ENCODE measurements around the gene DUSP16. TPM values are rescaled to one million over a fixed set of nuclear protein-coding genes. Genes with fewer than 3 reads are reported as not detected.

DUSP16 gene
- total RNA-seq, 1 donor from 2014 or later, result 12.9 TPM

- no peak overlapping the region for H3K4me3 Mint-ChIP-seq (ENCODE audit: unreplicated experiment)
- no peak for DNase-seq (ENCODE audit: low spot score)
- no peaks in the 10 kb centered on the region for H3K9me3 Mint-ChIP-seq (ENCODE audit: unreplicated experiment)
- TF ChIP-seq CTCF (IDR thresholded peaks at IDR 0.05; ENCODE audit: unreplicated experiment), result no peak
- no peak overlapping the region for H3K27ac Mint-ChIP-seq (ENCODE audit: unreplicated experiment)
- no peaks in the 10 kb centered on the region for H3K36me3 Mint-ChIP-seq (ENCODE audit: low read depth, unreplicated experiment)
- peaks cover 16% of the 10 kb centered on the region for H3K4me1 Mint-ChIP-seq (ENCODE audit: unreplicated experiment)
- peaks cover 2% of the 10 kb centered on the region for H3K27me3 Mint-ChIP-seq (ENCODE audit: unreplicated experiment)
Measured at GRCh38 chr12:12445165-12445881, 117.3 kb downstream of the DUSP16 start.

GRCh38 chr12:12443431-12443878 is 119.2 kb downstream of the DUSP16 start:
- no peak overlapping the region for H3K4me3 Mint-ChIP-seq (ENCODE audit: unreplicated experiment)
- peaks cover 16% of the 10 kb centered on the region for H3K4me1 Mint-ChIP-seq (ENCODE audit: unreplicated experiment)
- H3K27me3 Mint-ChIP-seq (ENCODE audit: unreplicated experiment), result peaks cover 3% of the 10 kb centered on the region
- H3K27ac Mint-ChIP-seq (ENCODE audit: unreplicated experiment), result no peak overlapping the region
- no peak for DNase-seq (ENCODE audit: low spot score)
- no peak for TF ChIP-seq CTCF (IDR thresholded peaks at IDR 0.05; ENCODE audit: unreplicated experiment)
- H3K36me3 Mint-ChIP-seq (ENCODE audit: low read depth, unreplicated experiment), result no peaks in the 10 kb centered on the region
- H3K9me3 Mint-ChIP-seq (ENCODE audit: unreplicated experiment), result no peaks in the 10 kb centered on the region

- Mint-ChIP-seq H3K27ac (ENCODE audit: unreplicated experiment) (no peak overlapping the region), H3K4me3 (ENCODE audit: unreplicated experiment) (no peak overlapping the region), H3K4me1 (ENCODE audit: unreplicated experiment) (peaks cover 16% of the 10 kb centered on the region), H3K36me3 (ENCODE audit: low read depth, unreplicated experiment) (no peaks in the 10 kb centered on the region), H3K27me3 (ENCODE audit: unreplicated experiment) (peaks cover 3% of the 10 kb centered on the region), H3K9me3 (ENCODE audit: unreplicated experiment) (no peaks in the 10 kb centered on the region)
- DNase-seq (ENCODE audit: low spot score), result no peak
- TF ChIP-seq CTCF (IDR thresholded peaks at IDR 0.05; ENCODE audit: unreplicated experiment), result no peak
Measured at GRCh38 chr12:12442548-12443071, 120.1 kb downstream of the DUSP16 start.

- no peak for TF ChIP-seq CTCF (IDR thresholded peaks at IDR 0.05; ENCODE audit: unreplicated experiment)
- Mint-ChIP-seq H3K4me1 (ENCODE audit: unreplicated experiment) (peaks cover 12% of the 10 kb centered on the region), H3K9me3 (ENCODE audit: unreplicated experiment) (no peaks in the 10 kb centered on the region), H3K4me3 (ENCODE audit: unreplicated experiment) (no peak overlapping the region), H3K27ac (ENCODE audit: unreplicated experiment) (no peak overlapping the region), H3K36me3 (ENCODE audit: low read depth, unreplicated experiment) (peaks cover 5% of the 10 kb centered on the region), H3K27me3 (ENCODE audit: unreplicated experiment) (peaks cover 3% of the 10 kb centered on the region)
- no peak for DNase-seq (ENCODE audit: low spot score)
Measured at GRCh38 chr12:12441843-12442461, 120.7 kb downstream of the DUSP16 start.

GRCh38 chr12:12441429-12441807 is 121.2 kb downstream of the DUSP16 start:
- H3K27ac Mint-ChIP-seq (ENCODE audit: unreplicated experiment), result no peak overlapping the region
- peaks cover 9% of the 10 kb centered on the region for H3K4me1 Mint-ChIP-seq (ENCODE audit: unreplicated experiment)
- peaks cover 6% of the 10 kb centered on the region for H3K36me3 Mint-ChIP-seq (ENCODE audit: low read depth, unreplicated experiment)
- no peak overlapping the region for H3K4me3 Mint-ChIP-seq (ENCODE audit: unreplicated experiment)
- no peak for DNase-seq (ENCODE audit: low spot score)
- H3K9me3 Mint-ChIP-seq (ENCODE audit: unreplicated experiment), result no peaks in the 10 kb centered on the region
- peaks cover 3% of the 10 kb centered on the region for H3K27me3 Mint-ChIP-seq (ENCODE audit: unreplicated experiment)
- no peak for TF ChIP-seq CTCF (IDR thresholded peaks at IDR 0.05; ENCODE audit: unreplicated experiment)

Measured in endothelial cell (in vitro differentiated cells).